ENCODE measurements around the gene METTL22.
"Not testable (repeated sequence)": the region's sequence is repeated elsewhere in the genome, so short reads cannot be mapped to it uniquely, and the experiment has no call there.

Gene METTL22

GRCh38 chr16:8632675-8633182 lies 11.2 kb downstream of the METTL22 start:
- no peak for DNase-seq

- DNase-seq, result no peak
Observed at GRCh38 chr16:8634991-8635736, 13.7 kb downstream of the METTL22 start.

- DNase-seq, result no peak
Observed at GRCh38 chr16:8639694-8640093, 18.2 kb downstream of the METTL22 start.

GRCh38 chr16:8641671-8642070 lies 20.2 kb downstream of the METTL22 start:
- DNase-seq, result no peak

GRCh38 chr16:8642146-8642545 lies 20.6 kb downstream of the METTL22 start:
- no peak for DNase-seq

- DNase-seq, result no peak
Observed at GRCh38 chr16:8644211-8645140, 23.0 kb downstream of the METTL22 start.

GRCh38 chr16:8645141-8645521 lies 23.6 kb downstream of the METTL22 start:
- DNase-seq, result no peak

- DNase-seq, result no peak
Observed at GRCh38 chr16:8645831-8646230, 24.3 kb downstream of the METTL22 start.

- no peak for DNase-seq
Observed at GRCh38 chr16:8646326-8647053, 25.0 kb downstream of the METTL22 start.

- DNase-seq, result no peak
Observed at GRCh38 chr16:8647721-8648318, 26.3 kb downstream of the METTL22 start.

- DNase-seq, result no peak
Observed at GRCh38 chr16:8648877-8649276, 27.4 kb downstream of the METTL22 start.

- no peak for DNase-seq
Observed at GRCh38 chr16:8649829-8650554, 28.5 kb downstream of the METTL22 start.

GRCh38 chr16:8651958-8652357 lies 30.5 kb downstream of the METTL22 start:
- not testable (repeated sequence) for DNase-seq

GRCh38 chr16:8655184-8655717 lies 33.8 kb downstream of the METTL22 start:
- no peak for DNase-seq

GRCh38 chr16:8656376-8656775 lies 34.9 kb downstream of the METTL22 start:
- no peak for DNase-seq

GRCh38 chr16:8660841-8661301 lies 39.4 kb downstream of the METTL22 start:
- DNase-seq, result peak; percentile 55

- DNase-seq, result no peak
Observed at GRCh38 chr16:8661703-8662102, 40.2 kb downstream of the METTL22 start.

GRCh38 chr16:8663192-8664089 lies 41.9 kb downstream of the METTL22 start:
- no peak for DNase-seq

GRCh38 chr16:8665529-8665928 lies 44.0 kb downstream of the METTL22 start:
- DNase-seq, result no peak

GRCh38 chr16:8667492-8667891 lies 46.0 kb downstream of the METTL22 start:
- DNase-seq, result no peak

Data from NCI-H2227 treated with DMSO at 0.1 percent for 48 hours (cell line).